Activated T-helper 2 cell treated with anti-CD3 and anti-CD28 coated beads, Interferon-gamma antibody, Interleukin-2, Interleukin-4, amounts not matched to agents 10 μg/mL and 5 μg/mL and 100 μg/mL, durations not matched to agents 14 hours and 24 hours and 36 hours (primary cell): ENCODE measurements around the gene GRB10. TPM values are rescaled to one million over a fixed set of nuclear protein-coding genes. Genes with fewer than 3 reads are reported as not detected.
A peak's percentile ranks its signal among the peaks of the same experiment; 100 is the strongest.
"Not testable (repeated sequence)": the region's sequence is repeated elsewhere in the genome, so short reads cannot be mapped to it uniquely, and the experiment has no call there.

Experiments used
- DNase-seq: peaks from one replicate; pipeline ENCODE4 v3.0.0; 2021; ENCODE audit warnings: low spot score
- H3K27ac Mint-ChIP-seq: one replicate; pipeline ENCODE4 v1.8.0; 2021; ENCODE audit warnings: mixed read lengths
- H3K27me3 Mint-ChIP-seq: one replicate; pipeline ENCODE4 v1.8.0; 2021; ENCODE audit warnings: low read depth, mixed read lengths
- H3K36me3 Mint-ChIP-seq: one replicate; pipeline ENCODE4 v1.8.0; 2021; ENCODE audit warnings: low read depth, mixed read lengths
- H3K4me1 Mint-ChIP-seq: one replicate; pipeline ENCODE4 v1.8.0; 2021; ENCODE audit warnings: low read depth, mixed read lengths
- H3K4me3 Mint-ChIP-seq: one replicate; pipeline ENCODE4 v1.8.0; 2021; ENCODE audit warnings: low read depth, mild to moderate bottlenecking, moderate library complexity, mixed read lengths
- H3K9me3 Mint-ChIP-seq: one replicate; pipeline ENCODE4 v1.8.0; 2021; ENCODE audit warnings: mixed read lengths
- intact Hi-C: fragments of 100-400 bp; cut with micrococcal nuclease; formaldehyde crosslinking; loops from one replicate; pipeline ENCODE4 v1.15.1; 2023
- total RNA-seq: library from RNA; stranded (reverse); gene quantifications from 2 replicates; pipeline ENCODE4 v1.2.3, GENCODE V29; 2022

Gene GRB10
- total RNA-seq, 1 donor from 2014 or later: 2.3 TPM

GRCh38 chr7:50783801-50784507 lies 1.3 kb upstream of the GRB10 start:
- Mint-ChIP-seq H3K4me3 (no peak overlapping the region), H3K27me3 (peaks cover 50% of the 10 kb centered on the region)

GRCh38 chr7:50783303-50783702 lies 607 bp upstream of the GRB10 start:
- intact Hi-C loops: loop anchor here (5.0 kb wide), 1 partner anchor 284 kb away; no protein-coding TSS in a partner anchor
- peaks cover 43% of the 10 kb centered on the region for H3K27me3 Mint-ChIP-seq
- H3K36me3 Mint-ChIP-seq: no peaks in the 10 kb centered on the region

More at GRCh38 chr7:50783801-50784507, 1.3 kb upstream of the GRB10 start:
- DNase-seq: no peak
- Mint-ChIP-seq H3K36me3 (no peaks in the 10 kb centered on the region), H3K4me1 (peaks cover 15% of the 10 kb centered on the region), H3K9me3 (no peaks in the 10 kb centered on the region), H3K27ac (no peak overlapping the region)
- intact Hi-C loops: loop anchor here (5.0 kb wide), 1 partner anchor 283 kb away; no protein-coding TSS in a partner anchor

GRCh38 chr7:50781381-50782293 lies 1.1 kb downstream of the GRB10 start:
- peaks cover 15% of the 10 kb centered on the region for H3K4me1 Mint-ChIP-seq
- intact Hi-C loops: loop anchor here (5.0 kb wide), 1 partner anchor 286 kb away; no protein-coding TSS in a partner anchor
- H3K9me3 Mint-ChIP-seq: no peaks in the 10 kb centered on the region
- DNase-seq: no peak
- H3K4me3 Mint-ChIP-seq: peak overlapping the region; percentile 31
- no peaks in the 10 kb centered on the region for H3K36me3 Mint-ChIP-seq
- no peak overlapping the region for H3K27ac Mint-ChIP-seq
- H3K27me3 Mint-ChIP-seq: peaks cover 37% of the 10 kb centered on the region

More at GRCh38 chr7:50783303-50783702, 607 bp upstream of the GRB10 start:
- Mint-ChIP-seq H3K4me1 (peaks cover 15% of the 10 kb centered on the region), H3K9me3 (no peaks in the 10 kb centered on the region), H3K27ac (no peak overlapping the region), H3K4me3 (peak overlapping the region; percentile 63)
- DNase-seq: no peak

GRCh38 chr7:50780436-50780835 lies 2.3 kb downstream of the GRB10 start:
- no peak overlapping the region for H3K4me3 Mint-ChIP-seq
- H3K27ac Mint-ChIP-seq: no peak overlapping the region
- H3K36me3 Mint-ChIP-seq: no peaks in the 10 kb centered on the region
- DNase-seq: no peak
- no peaks in the 10 kb centered on the region for H3K9me3 Mint-ChIP-seq
- intact Hi-C loops: loop anchor here (5.0 kb wide), 1 partner anchor 287 kb away; no protein-coding TSS in a partner anchor
- peaks cover 29% of the 10 kb centered on the region for H3K27me3 Mint-ChIP-seq
- H3K4me1 Mint-ChIP-seq: peaks cover 15% of the 10 kb centered on the region

GRCh38 chr7:50779427-50779826 lies 3.3 kb downstream of the GRB10 start:
- Mint-ChIP-seq H3K36me3 (no peaks in the 10 kb centered on the region), H3K4me1 (peaks cover 15% of the 10 kb centered on the region), H3K27me3 (peaks cover 23% of the 10 kb centered on the region), H3K9me3 (no peaks in the 10 kb centered on the region), H3K27ac (no peak overlapping the region), H3K4me3 (no peak overlapping the region)
- DNase-seq: no peak
- intact Hi-C loops: no loop called here

GRCh38 chr7:50778189-50778588 lies 4.5 kb downstream of the GRB10 start:
- Mint-ChIP-seq H3K27me3 (peaks cover 14% of the 10 kb centered on the region), H3K4me1 (peaks cover 12% of the 10 kb centered on the region), H3K4me3 (no peak overlapping the region), H3K36me3 (no peaks in the 10 kb centered on the region), H3K27ac (no peak overlapping the region), H3K9me3 (no peaks in the 10 kb centered on the region)
- intact Hi-C loops: no loop called here
- no peak for DNase-seq

- no peaks in the 10 kb centered on the region for H3K9me3 Mint-ChIP-seq
- no peak overlapping the region for H3K27ac Mint-ChIP-seq
- DNase-seq: no peak
- peaks cover 4% of the 10 kb centered on the region for H3K27me3 Mint-ChIP-seq
- no peak overlapping the region for H3K4me3 Mint-ChIP-seq
- intact Hi-C loops: no loop called here
- no peaks in the 10 kb centered on the region for H3K4me1 Mint-ChIP-seq
- no peaks in the 10 kb centered on the region for H3K36me3 Mint-ChIP-seq
Observed at GRCh38 chr7:50775836-50776235, 6.9 kb downstream of the GRB10 start.

GRCh38 chr7:50775231-50775630 lies 7.5 kb downstream of the GRB10 start:
- no peaks in the 10 kb centered on the region for H3K4me1 Mint-ChIP-seq
- H3K27me3 Mint-ChIP-seq: peaks cover 4% of the 10 kb centered on the region
- H3K27ac Mint-ChIP-seq: no peak overlapping the region
- intact Hi-C loops: no loop called here
- DNase-seq: no peak
- no peaks in the 10 kb centered on the region for H3K9me3 Mint-ChIP-seq
- no peak overlapping the region for H3K4me3 Mint-ChIP-seq
- H3K36me3 Mint-ChIP-seq: no peaks in the 10 kb centered on the region

- intact Hi-C loops: no loop called here
- Mint-ChIP-seq H3K4me1 (no peaks in the 10 kb centered on the region), H3K27ac (no peak overlapping the region), H3K27me3 (peaks cover 4% of the 10 kb centered on the region), H3K36me3 (no peaks in the 10 kb centered on the region), H3K9me3 (no peaks in the 10 kb centered on the region), H3K4me3 (no peak overlapping the region)
- no peak for DNase-seq
Observed at GRCh38 chr7:50774319-50774718, 8.4 kb downstream of the GRB10 start.

GRCh38 chr7:50773071-50773470 lies 9.6 kb downstream of the GRB10 start:
- H3K4me1 Mint-ChIP-seq, H3K9me3 Mint-ChIP-seq, H3K36me3 Mint-ChIP-seq, H3K27ac Mint-ChIP-seq, H3K27me3 Mint-ChIP-seq, intact Hi-C loops, H3K4me3 Mint-ChIP-seq, DNase-seq: not testable (repeated sequence)

GRCh38 chr7:50771120-50772002 lies 11.3 kb downstream of the GRB10 start:
- intact Hi-C loops: no loop called here
- Mint-ChIP-seq H3K4me3 (no peak overlapping the region), H3K36me3 (no peaks in the 10 kb centered on the region), H3K27ac (no peak overlapping the region), H3K4me1 (no peaks in the 10 kb centered on the region), H3K27me3 (peaks cover 5% of the 10 kb centered on the region), H3K9me3 (no peaks in the 10 kb centered on the region)
- DNase-seq: no peak
